ENCODE results near the gene GAS7. TPM values are rescaled to one million over a fixed set of nuclear protein-coding genes. Genes with fewer than 3 reads are reported as not detected.

Gene GAS7
- total RNA-seq, 1 donor from 2014 or later: 50.6 TPM

- no peak for TF ChIP-seq CTCF (IDR thresholded peaks at IDR 0.05)
- intact Hi-C loops (cut with DNase I): no loop called here
- H3K27ac ChIP-seq: peak overlapping the region; percentile 6
- no peak for DNase-seq
- ATAC-seq: no peak
- H3K36me3 ChIP-seq: no peaks in the 10 kb centered on the region
- H3K4me1 ChIP-seq: peaks cover 3% of the 10 kb centered on the region
- H3K9me3 ChIP-seq: peaks cover 11% of the 10 kb centered on the region
- no peak overlapping the region for H3K4me3 ChIP-seq
- peaks cover 2% of the 10 kb centered on the region for H3K27me3 ChIP-seq
These were observed 5.9 kb downstream of the GAS7 start for GRCh38 chr17:10192461-10192860.

- H3K4me1 ChIP-seq: no peaks in the 10 kb centered on the region
- no peak overlapping the region for H3K4me3 ChIP-seq
- intact Hi-C loops (cut with DNase I): no loop called here
- TF ChIP-seq CTCF (IDR thresholded peaks at IDR 0.05): no peak
- H3K27ac ChIP-seq: no peak overlapping the region
- ATAC-seq (no peak), DNase-seq (no peak)
- no peaks in the 10 kb centered on the region for H3K36me3 ChIP-seq
- no peaks in the 10 kb centered on the region for H3K27me3 ChIP-seq
- H3K9me3 ChIP-seq: no peaks in the 10 kb centered on the region
These were observed 10.9 kb downstream of the GAS7 start for GRCh38 chr17:10187456-10187855.

GRCh38 chr17:10186771-10187410 is 11.5 kb downstream of the GAS7 start:
- no peak for ATAC-seq
- no peak for DNase-seq
- no peak for TF ChIP-seq CTCF (IDR thresholded peaks at IDR 0.05)
- H3K9me3 ChIP-seq: no peaks in the 10 kb centered on the region
- intact Hi-C loops (cut with DNase I): no loop called here
- no peaks in the 10 kb centered on the region for H3K27me3 ChIP-seq
- no peaks in the 10 kb centered on the region for H3K4me1 ChIP-seq
- H3K4me3 ChIP-seq: no peak overlapping the region
- H3K27ac ChIP-seq: no peak overlapping the region
- H3K36me3 ChIP-seq: no peaks in the 10 kb centered on the region

- Histone ChIP-seq H3K27me3 (no peaks in the 10 kb centered on the region), H3K4me1 (no peaks in the 10 kb centered on the region), H3K27ac (no peak overlapping the region), H3K36me3 (no peaks in the 10 kb centered on the region), H3K4me3 (no peak overlapping the region), H3K9me3 (no peaks in the 10 kb centered on the region)
- intact Hi-C loops (cut with DNase I): no loop called here
- no peak for TF ChIP-seq CTCF (IDR thresholded peaks at IDR 0.05)
- ATAC-seq (no peak), DNase-seq (peak; percentile 30)
These were observed 14.2 kb downstream of the GAS7 start for GRCh38 chr17:10183931-10184930.

- Histone ChIP-seq H3K27me3 (no peaks in the 10 kb centered on the region), H3K4me3 (no peak overlapping the region), H3K36me3 (no peaks in the 10 kb centered on the region), H3K9me3 (no peaks in the 10 kb centered on the region), H3K27ac (no peak overlapping the region), H3K4me1 (no peaks in the 10 kb centered on the region)
- intact Hi-C loops (cut with DNase I): no loop called here
- DNase-seq: peak; percentile 21
- no peak for TF ChIP-seq CTCF (IDR thresholded peaks at IDR 0.05)
- ATAC-seq: no peak
These were observed 15.6 kb downstream of the GAS7 start for GRCh38 chr17:10182785-10183184.
